HEK293 (cell line): ENCODE data around the gene DDX55.

ENCODE experiments used
- CTCF ChIP-seq: fragments of 450-650 bp; formaldehyde crosslinking; IDR thresholded peaks from 2 replicates; pipeline ENCODE4 v1.5.1; 2016; ENCODE audit warnings: missing biosample characterization, missing genetic modification characterization
- GLI2 ChIP-seq: fragments of 450-650 bp; formaldehyde crosslinking; IDR thresholded peaks from 2 replicates; pipeline ENCODE4; 2017; ENCODE audit warnings: missing biosample characterization, missing genetic modification characterization, low read depth, borderline replicate concordance
- GLIS2 ChIP-seq: fragments of 450-650 bp; formaldehyde crosslinking; IDR thresholded peaks from 2 replicates; pipeline ENCODE4 v1.5.1; 2016; ENCODE audit warnings: missing biosample characterization, missing genetic modification characterization
- KLF1 ChIP-seq: fragments of 450-650 bp; formaldehyde crosslinking; IDR thresholded peaks from 2 replicates; pipeline ENCODE4 v1.5.1; 2016; ENCODE audit warnings: missing biosample characterization, missing genetic modification characterization
- KLF8 ChIP-seq: fragments of 450-650 bp; formaldehyde crosslinking; IDR thresholded peaks from 2 replicates; pipeline ENCODE4 v1.5.1; 2016; ENCODE audit warnings: missing biosample characterization, missing genetic modification characterization
- KLF9 ChIP-seq: fragments of 450-650 bp; formaldehyde crosslinking; IDR thresholded peaks from 2 replicates; pipeline ENCODE4 v1.5.1; 2016; ENCODE audit warnings: missing biosample characterization, missing genetic modification characterization, low read depth
- OVOL3 ChIP-seq: fragments of 450-650 bp; formaldehyde crosslinking; IDR thresholded peaks from 2 replicates; pipeline ENCODE4 v1.5.1; 2016; ENCODE audit warnings: missing biosample characterization, missing genetic modification characterization
- WT1 ChIP-seq: fragments of 450-650 bp; formaldehyde crosslinking; IDR thresholded peaks from 2 replicates; pipeline ENCODE4 v1.5.1; 2016; ENCODE audit warnings: missing biosample characterization, missing genetic modification characterization
- YY1 ChIP-seq: fragments of 450-650 bp; formaldehyde crosslinking; IDR thresholded peaks from 2 replicates; pipeline ENCODE4 v1.5.1; 2018; ENCODE audit warnings: missing biosample characterization, missing genetic modification characterization
- ZFHX2 ChIP-seq: fragments of 450-650 bp; formaldehyde crosslinking; conservative IDR thresholded peaks from 2 replicates; pipeline ENCODE4 v1.5.1; 2016; ENCODE audit warnings: missing biosample characterization, missing genetic modification characterization
- ZFP69B ChIP-seq: fragments of 450-650 bp; formaldehyde crosslinking; IDR thresholded peaks from 2 replicates; pipeline ENCODE4 v1.5.1; 2016; ENCODE audit warnings: missing biosample characterization, missing genetic modification characterization
- ZNF10 ChIP-seq: fragments of 450-650 bp; formaldehyde crosslinking; IDR thresholded peaks from 2 replicates; pipeline ENCODE4 v1.5.1; 2017; ENCODE audit warnings: missing biosample characterization, missing genetic modification characterization
- ZNF184 ChIP-seq: fragments of 450-650 bp; IDR thresholded peaks from 2 replicates; pipeline ENCODE4 v1.5.1; 2018; ENCODE audit warnings: missing biosample characterization, mild to moderate bottlenecking, missing genetic modification characterization
- ZNF2 ChIP-seq: fragments of 450-650 bp; formaldehyde crosslinking; IDR thresholded peaks from 2 replicates; pipeline ENCODE4 v1.5.1; 2016; ENCODE audit warnings: missing biosample characterization, missing genetic modification characterization
- ZNF221 ChIP-seq: fragments of 450-650 bp; formaldehyde crosslinking; IDR thresholded peaks from 2 replicates; pipeline ENCODE4 v1.5.1; 2017; ENCODE audit warnings: missing biosample characterization, missing genetic modification characterization, borderline replicate concordance
- ZNF223 ChIP-seq: fragments of 450-650 bp; formaldehyde crosslinking; IDR thresholded peaks from 2 replicates; pipeline ENCODE4 v1.5.1; 2016; ENCODE audit warnings: missing biosample characterization, missing genetic modification characterization
- ZNF292 ChIP-seq: fragments of 450-650 bp; formaldehyde crosslinking; IDR thresholded peaks from 2 replicates; pipeline ENCODE4 v1.5.1; 2016; ENCODE audit warnings: low read depth, missing biosample characterization, missing genetic modification characterization, borderline replicate concordance
- ZNF341 ChIP-seq: fragments of 450-650 bp; formaldehyde crosslinking; IDR thresholded peaks from 2 replicates; pipeline ENCODE4; 2016; ENCODE audit warnings: low read depth, missing biosample characterization, missing genetic modification characterization
- ZNF529 ChIP-seq: fragments of 450-650 bp; formaldehyde crosslinking; IDR thresholded peaks from 2 replicates; pipeline ENCODE4 v1.5.1; 2017; ENCODE audit warnings: missing genetic modification characterization, missing biosample characterization; ENCODE audit not compliant: insufficient replicate concordance
- ZNF548 ChIP-seq: fragments of 450-650 bp; formaldehyde crosslinking; IDR thresholded peaks from 2 replicates; pipeline ENCODE4 v1.5.1; 2016; ENCODE audit warnings: missing biosample characterization, missing genetic modification characterization
- ZNF555 ChIP-seq: fragments of 450-650 bp; formaldehyde crosslinking; conservative IDR thresholded peaks from 2 replicates; pipeline ENCODE4 v1.5.1; 2017; ENCODE audit warnings: missing biosample characterization, mild to moderate bottlenecking, missing genetic modification characterization, inconsistent platforms
- ZNF596 ChIP-seq: fragments of 450-650 bp; IDR thresholded peaks from 2 replicates; pipeline ENCODE4 v1.5.0; 2018; ENCODE audit warnings: missing biosample characterization, mild to moderate bottlenecking, missing genetic modification characterization, moderate library complexity
- ZNF600 ChIP-seq: fragments of 450-650 bp; formaldehyde crosslinking; IDR thresholded peaks from 2 replicates; pipeline ENCODE4 v1.5.1; 2016; ENCODE audit warnings: missing biosample characterization, missing genetic modification characterization
- ZNF621 ChIP-seq: fragments of 450-650 bp; formaldehyde crosslinking; IDR thresholded peaks from 2 replicates; pipeline ENCODE4 v1.5.1; 2017; ENCODE audit warnings: missing biosample characterization, missing genetic modification characterization
- ZNF624 ChIP-seq: fragments of 450-650 bp; formaldehyde crosslinking; IDR thresholded peaks from 2 replicates; pipeline ENCODE4 v1.5.1; 2017; ENCODE audit warnings: missing biosample characterization, missing genetic modification characterization
- ZNF639 ChIP-seq: fragments of 450-650 bp; formaldehyde crosslinking; IDR thresholded peaks from 2 replicates; pipeline ENCODE4 v1.5.1; 2016; ENCODE audit warnings: missing biosample characterization, missing genetic modification characterization
- ZNF658 ChIP-seq: fragments of 450-650 bp; formaldehyde crosslinking; IDR thresholded peaks from 2 replicates; pipeline ENCODE4; 2016; ENCODE audit warnings: missing biosample characterization, missing genetic modification characterization
- ZNF677 ChIP-seq: fragments of 450-650 bp; IDR thresholded peaks from 2 replicates; pipeline ENCODE4 v1.5.0; 2018; ENCODE audit warnings: missing biosample characterization, mild to moderate bottlenecking, missing genetic modification characterization, moderate library complexity
- ZNF704 ChIP-seq: fragments of 450-650 bp; formaldehyde crosslinking; IDR thresholded peaks from 2 replicates; pipeline ENCODE4 v1.5.1; 2016; ENCODE audit warnings: missing biosample characterization, missing genetic modification characterization
- ZNF777 ChIP-seq: fragments of 450-650 bp; formaldehyde crosslinking; IDR thresholded peaks from 2 replicates; pipeline ENCODE4 v1.5.1; 2017; ENCODE audit warnings: missing biosample characterization, missing genetic modification characterization, borderline replicate concordance
- ZNF785 ChIP-seq: fragments of 450-650 bp; formaldehyde crosslinking; IDR thresholded peaks from 2 replicates; pipeline ENCODE4 v1.5.1; 2016; ENCODE audit warnings: missing biosample characterization, missing genetic modification characterization
- ZXDB ChIP-seq: fragments of 450-650 bp; formaldehyde crosslinking; IDR thresholded peaks from 2 replicates; pipeline ENCODE4 v1.5.1; 2016; ENCODE audit warnings: missing biosample characterization, missing genetic modification characterization
- TF ChIP-seq, protein P1 (sequence below): fragments of 450-650 bp; formaldehyde crosslinking; IDR thresholded peaks from 2 replicates; pipeline ENCODE4 v1.5.1; 2016; ENCODE audit warnings: missing biosample characterization, missing genetic modification characterization

DDX55 gene

DNA sequence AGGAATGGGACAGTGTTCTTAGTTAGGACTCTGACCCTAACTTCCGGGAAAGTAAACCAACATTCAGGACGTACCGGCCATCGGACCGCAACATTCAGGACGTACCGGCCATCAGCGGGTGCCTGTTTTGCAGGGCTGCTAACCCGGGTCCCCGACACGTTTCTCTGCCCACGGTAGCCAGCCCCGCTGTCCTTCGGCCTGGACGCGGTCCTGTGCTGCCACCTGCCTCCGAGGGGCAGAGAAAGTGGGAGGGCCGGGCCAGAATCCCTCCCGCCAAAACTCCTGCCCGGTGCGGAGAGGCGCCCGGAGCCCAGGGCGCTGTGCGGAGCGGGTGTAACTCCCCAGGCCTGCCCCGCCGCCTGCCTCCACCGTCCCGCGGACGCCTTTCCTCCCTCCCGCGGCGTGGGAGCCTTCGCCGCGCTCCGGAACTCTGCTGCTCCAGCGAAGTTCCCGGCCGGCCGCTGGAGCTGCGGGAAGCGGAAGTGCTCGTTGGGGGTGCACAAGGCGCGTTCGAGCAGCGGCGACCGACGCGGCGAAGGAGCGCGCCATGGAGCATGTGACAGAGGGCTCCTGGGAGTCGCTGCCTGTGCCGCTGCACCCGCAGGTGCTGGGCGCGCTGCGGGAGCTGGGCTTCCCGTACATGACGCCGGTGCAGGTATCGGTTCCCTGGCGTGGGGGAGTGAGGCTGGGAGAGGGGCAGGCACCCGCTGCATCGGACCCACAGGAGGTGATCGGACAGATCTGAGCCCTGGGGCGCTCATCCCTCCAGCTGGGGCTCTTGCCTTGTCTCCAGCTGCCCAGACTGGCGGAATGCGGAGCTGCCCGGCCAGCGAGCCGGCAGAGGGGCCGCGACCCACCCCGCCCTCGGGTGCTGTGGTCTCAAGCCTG is at the start of gene DDX55 (continued):
- TF ChIP-seq KLF1 (tag by site-specific recombination), result peak; percentile 61
- TF ChIP-seq WT1 (tag by site-specific recombination), result peak; percentile 85
- TF ChIP-seq CTCF (tag by site-specific recombination), result peak; percentile 98
- peak; percentile 93 for TF ChIP-seq YY1 (tag by site-specific recombination)
- no peak for TF ChIP-seq ZNF221 (tag by site-specific recombination)
- peak; percentile 99 for TF ChIP-seq ZNF600 (tag by site-specific recombination)
- TF ChIP-seq, protein P1, sequence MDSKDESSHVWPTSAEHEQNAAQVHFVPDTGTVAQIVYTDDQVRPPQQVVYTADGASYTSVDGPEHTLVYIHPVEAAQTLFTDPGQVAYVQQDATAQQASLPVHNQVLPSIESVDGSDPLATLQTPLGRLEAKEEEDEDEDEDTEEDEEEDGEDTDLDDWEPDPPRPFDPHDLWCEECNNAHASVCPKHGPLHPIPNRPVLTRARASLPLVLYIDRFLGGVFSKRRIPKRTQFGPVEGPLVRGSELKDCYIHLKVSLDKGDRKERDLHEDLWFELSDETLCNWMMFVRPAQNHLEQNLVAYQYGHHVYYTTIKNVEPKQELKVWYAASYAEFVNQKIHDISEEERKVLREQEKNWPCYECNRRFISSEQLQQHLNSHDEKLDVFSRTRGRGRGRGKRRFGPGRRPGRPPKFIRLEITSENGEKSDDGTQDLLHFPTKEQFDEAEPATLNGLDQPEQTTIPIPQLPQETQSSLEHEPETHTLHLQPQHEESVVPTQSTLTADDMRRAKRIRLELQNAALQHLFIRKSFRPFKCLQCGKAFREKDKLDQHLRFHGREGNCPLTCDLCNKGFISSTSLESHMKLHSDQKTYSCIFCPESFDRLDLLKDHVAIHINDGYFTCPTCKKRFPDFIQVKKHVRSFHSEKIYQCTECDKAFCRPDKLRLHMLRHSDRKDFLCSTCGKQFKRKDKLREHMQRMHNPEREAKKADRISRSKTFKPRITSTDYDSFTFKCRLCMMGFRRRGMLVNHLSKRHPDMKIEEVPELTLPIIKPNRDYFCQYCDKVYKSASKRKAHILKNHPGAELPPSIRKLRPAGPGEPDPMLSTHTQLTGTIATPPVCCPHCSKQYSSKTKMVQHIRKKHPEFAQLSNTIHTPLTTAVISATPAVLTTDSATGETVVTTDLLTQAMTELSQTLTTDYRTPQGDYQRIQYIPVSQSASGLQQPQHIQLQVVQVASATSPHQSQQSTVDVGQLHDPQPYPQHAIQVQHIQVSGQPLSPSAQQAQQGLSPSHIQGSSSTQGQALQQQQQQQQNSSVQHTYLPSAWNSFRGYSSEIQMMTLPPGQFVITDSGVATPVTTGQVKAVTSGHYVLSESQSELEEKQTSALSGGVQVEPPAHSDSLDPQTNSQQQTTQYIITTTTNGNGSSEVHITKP (tag by site-specific recombination), result peak; percentile 70; the same call in 1 of the 2 replicates
- TF ChIP-seq ZNF10 (tag by site-specific recombination), result peak; percentile 79
- TF ChIP-seq ZNF624 (tag by site-specific recombination), result 0 out of 2 replicates have a peak, but pooled peaks have one; percentile 38
- peak; percentile 93 for TF ChIP-seq KLF9 (tag by site-specific recombination)
- TF ChIP-seq GLIS2 (tag by site-specific recombination), result peak; percentile 93
- TF ChIP-seq ZNF292 (tag by site-specific recombination), result no peak
- TF ChIP-seq GLI2 (tag by site-specific recombination), result no peak
- TF ChIP-seq ZNF529 (tag by site-specific recombination), result no peak
- no peak for TF ChIP-seq ZNF596 (tag by site-specific recombination)
- peak; percentile 99 for TF ChIP-seq ZNF639
- TF ChIP-seq ZNF777 (tag by site-specific recombination), result peak; percentile 88
- peak; percentile 99 for TF ChIP-seq ZNF2
- TF ChIP-seq ZNF677, result no peak
- peak; percentile 97 for TF ChIP-seq ZXDB
- TF ChIP-seq ZNF785 (tag by site-specific recombination), result peak; percentile 86; the same call in 1 of the 2 replicates
- peak; percentile 96 for TF ChIP-seq KLF8
- TF ChIP-seq ZNF658 (tag by site-specific recombination), result no peak
- peak; percentile 83 for TF ChIP-seq ZFP69B (tag by site-specific recombination)
- TF ChIP-seq ZNF184 (tag by site-specific recombination), result 0 out of 2 replicates have a peak, but pooled peaks have one; percentile 51
- peak; percentile 88 for TF ChIP-seq OVOL3 (tag by site-specific recombination)
- TF ChIP-seq ZNF704 (tag by site-specific recombination), result no peak
- no peak for TF ChIP-seq ZNF555
- TF ChIP-seq ZNF548 (tag by site-specific recombination), result no peak
- peak; percentile 89 for TF ChIP-seq ZFHX2 (tag by site-specific recombination)
- TF ChIP-seq ZNF223, result peak; percentile 63; the same call in 1 of the 2 replicates
- TF ChIP-seq ZNF341 (tag by site-specific recombination), result 0 out of 2 replicates have a peak, but pooled peaks have one; percentile 42
- no peak for TF ChIP-seq ZNF621 (tag by site-specific recombination)
